Smooth muscle cell (in vitro differentiated cells): Measurements from ENCODE around the gene EXD3. TPM values are rescaled to one million over a fixed set of nuclear protein-coding genes. Genes with fewer than 3 reads are reported as not detected.
"Not testable (repeated sequence)": the region's sequence is repeated elsewhere in the genome, so short reads cannot be mapped to it uniquely, and the experiment has no call there.

ENCODE experiments used
- DNase-seq: peaks from one replicate; lab custom pipeline; 2025; ENCODE audit not compliant: unreplicated experiment; lab: John Stamatoyannopoulos, UW
- H2AFZ ChIP-seq: fragments of 200-600 bp; sonication (generic); 2 replicates; pipeline ENCODE4 v1.6.0; 2016; ENCODE audit warnings: antibody characterized with exemption, low read depth, mild to moderate bottlenecking
- H3F3A ChIP-seq: fragments of 200-600 bp; sonication (generic); 2 replicates; pipeline ENCODE4 v1.6.0; 2017; ENCODE audit warnings: antibody characterized with exemption, low read depth
- H3K27ac ChIP-seq: fragments of 200-600 bp; sonication (generic); 2 replicates; pipeline ENCODE4 v1.5.1; 2016; ENCODE audit warnings: low read depth, mild to moderate bottlenecking
- H3K27me3 ChIP-seq: fragments of 200-600 bp; sonication (generic); 2 replicates; pipeline ENCODE4 v1.6.1; 2016; ENCODE audit warnings: low read depth, mild to moderate bottlenecking
- H3K36me3 ChIP-seq: fragments of 200-600 bp; sonication (generic); 2 replicates; pipeline ENCODE4 v1.5.1; 2016; ENCODE audit warnings: low read depth
- H3K4me1 ChIP-seq: fragments of 200-600 bp; sonication (generic); 2 replicates; pipeline ENCODE4 v1.5.1; 2016; ENCODE audit warnings: low read depth
- H3K4me2 ChIP-seq: fragments of 200-600 bp; sonication (generic); 2 replicates; pipeline ENCODE4 v1.6.0; 2016; ENCODE audit warnings: mild to moderate bottlenecking
- H3K4me3 ChIP-seq: fragments of 200-600 bp; sonication (generic); 2 replicates; pipeline ENCODE4 v1.5.1; 2016; ENCODE audit warnings: mild to moderate bottlenecking
- H3K79me2 ChIP-seq: fragments of 200-600 bp; sonication (generic); 2 replicates; pipeline ENCODE4 v1.6.0; 2016; ENCODE audit warnings: low read depth, mild to moderate bottlenecking
- H3K9ac ChIP-seq: fragments of 200-600 bp; sonication (generic); 2 replicates; pipeline ENCODE4 v1.6.0; 2016; ENCODE audit warnings: low read depth
- H3K9me3 ChIP-seq: fragments of 200-600 bp; sonication (generic); replicated peaks from 2 replicates; pipeline ENCODE4 v1.5.1; 2016; ENCODE audit warnings: low read depth
- H4K20me1 ChIP-seq: fragments of 200-600 bp; sonication (generic); 2 replicates; pipeline ENCODE4 v1.6.0; 2016; ENCODE audit warnings: low read depth
- CTCF ChIP-seq: fragments of 200-600 bp; sonication (generic); IDR thresholded peaks from 2 replicates; pipeline ENCODE4 v1.5.1; 2017; ENCODE audit warnings: borderline replicate concordance, mild to moderate bottlenecking, antibody characterized with exemption; ENCODE audit not compliant: insufficient read depth, poor library complexity, severe bottlenecking
- WGBS: methylation state at CpG from one replicate; pipeline ENCODE4 v1.1.7; 2016; ENCODE audit warnings: low lambda C conversion rate; 5-methylcytosine and 5-hydroxymethylcytosine counted together
- microRNA-seq: library from miRNA; unstranded; fragments of <30 nt; microRNA quantifications from one replicate; pipeline ENCODE4, GENCODE V29; 2016; ENCODE audit warnings: borderline number of aligned reads
- polyA plus RNA-seq: library from polyadenylated mRNA; unstranded; fragments of >200 nt; fragmentation: Nextera tagmentation; extraction: Ambion mirVana; gene quantifications from 2 replicates; pipeline ENCODE4 v1.2.1, GENCODE V29; 2016
- total RNA-seq: library from RNA; depleted of rRNA; stranded (reverse); fragments of >200 nt; gene quantifications from 2 replicates; pipeline ENCODE4 v1.2.3, GENCODE V29; 2014

Gene EXD3
- total and polyA plus RNA-seq, 2 experiments from 2014 or later, result 3.1 to 15.7 TPM

DNA sequence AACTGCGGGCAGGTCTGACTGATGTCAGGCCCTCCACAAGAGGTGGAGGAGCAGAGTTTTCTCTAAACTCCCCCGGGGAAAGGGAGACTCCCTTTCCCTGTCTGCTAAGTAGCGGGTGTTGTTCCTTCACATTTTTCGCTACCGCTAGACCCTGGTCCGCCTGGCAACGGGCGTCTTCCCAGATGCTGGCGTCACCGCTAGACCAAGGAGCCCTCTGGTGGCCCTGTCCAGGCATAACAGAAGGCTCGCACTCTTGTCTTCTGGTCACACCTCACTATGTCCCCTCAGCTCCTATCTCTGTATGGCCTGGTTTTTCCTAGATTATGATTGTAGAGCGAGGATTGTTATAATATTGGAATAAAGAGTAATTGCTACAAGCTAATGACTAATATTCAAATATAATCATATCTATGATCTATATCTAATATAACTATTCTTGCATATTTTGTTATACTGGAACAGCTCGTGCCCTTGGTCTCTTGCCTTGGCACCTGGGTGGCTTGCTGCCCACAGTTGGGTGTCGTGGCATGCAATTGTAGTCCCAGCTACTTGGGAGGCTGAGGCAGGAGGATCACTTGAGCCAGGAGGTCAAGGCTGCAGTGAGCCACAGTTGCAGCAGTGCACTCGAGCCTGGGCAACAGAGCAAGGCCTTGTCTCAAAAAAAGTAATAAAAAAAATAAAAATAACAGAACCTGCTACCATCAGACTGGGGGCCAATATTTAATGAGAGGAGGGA, 160.6 kb downstream of the EXD3 start:
- H3K27ac ChIP-seq, H3K27me3 ChIP-seq, H3K36me3 ChIP-seq, H4K20me1 ChIP-seq, H3K4me3 ChIP-seq, H2AFZ ChIP-seq, H3K4me2 ChIP-seq, H3K4me1 ChIP-seq, H3K9me3 ChIP-seq, H3K9ac ChIP-seq, H3K79me2 ChIP-seq, DNase-seq, H3F3A ChIP-seq: not testable (repeated sequence)
- WGBS, result 41% methylated on average over 15 of the region's 15 CpGs
- peak; percentile 34 for TF ChIP-seq CTCF

Small RNA genes lying within 50 kb of the gene (microRNA-seq; reads per million reads assigned to microRNA genes)
- 7.0 reads per million, percentile 5 among the genes with 10 or more reads in this experiment for gene MIR7114

Other genes starting within 250 kb of the EXD3 start
- gene ANAPC2, start 234.6 kb downstream of the EXD3 start, total RNA-seq, result 12.6 and 16.3 TPM in 2 replicates
- gene ANAPC2, start 234.6 kb downstream of the EXD3 start, polyA plus RNA-seq, result 6.6 and 17.6 TPM in 2 replicates
- gene SSNA1, start 234.5 kb downstream of the EXD3 start, total RNA-seq, result 32.7 and 69.5 TPM in 2 replicates
- gene SSNA1, start 234.5 kb downstream of the EXD3 start, polyA plus RNA-seq, result 84.9 and 94.1 TPM in 2 replicates
- 4.0 and 6.9 TPM in 2 replicates for gene TPRN, start 222.4 kb downstream of the EXD3 start, total RNA-seq
- 15.0 and 19.0 TPM in 2 replicates for gene TPRN, start 222.4 kb downstream of the EXD3 start, polyA plus RNA-seq
- gene TMEM203, start 217.5 kb downstream of the EXD3 start, total RNA-seq, result 30.2 and 31.0 TPM in 2 replicates
- gene TMEM203, start 217.5 kb downstream of the EXD3 start, polyA plus RNA-seq, result 53.0 and 55.1 TPM in 2 replicates
- gene NDOR1, start 217.5 kb downstream of the EXD3 start, total RNA-seq, result 3.2 and 6.5 TPM in 2 replicates
- gene NDOR1, start 217.5 kb downstream of the EXD3 start, polyA plus RNA-seq, result 7.7 and 12.5 TPM in 2 replicates
- gene RNF208, start 200.9 kb downstream of the EXD3 start, total RNA-seq, result 0.36 and 0.49 TPM in 2 replicates
- gene RNF208, start 200.9 kb downstream of the EXD3 start, polyA plus RNA-seq, result 1.4 and 1.9 TPM in 2 replicates
- 2.2 and 2.3 TPM in 2 replicates for gene CYSRT1, start 198.0 kb downstream of the EXD3 start, total RNA-seq
- gene CYSRT1, start 198.0 kb downstream of the EXD3 start, polyA plus RNA-seq, result 1.3 and 2.4 TPM in 2 replicates
- not detected in 2 replicates for gene RNF224, start 195.7 kb downstream of the EXD3 start, total RNA-seq
- not detected in 2 replicates for gene RNF224, start 195.7 kb downstream of the EXD3 start, polyA plus RNA-seq
- gene SLC34A3, start 192.3 kb downstream of the EXD3 start, total RNA-seq, result not detected in 2 replicates
- gene SLC34A3, start 192.3 kb downstream of the EXD3 start, polyA plus RNA-seq, result not detected in 2 replicates
- 154 and 164 TPM in 2 replicates for gene TUBB4B, start 181.9 kb downstream of the EXD3 start, total RNA-seq
- gene TUBB4B, start 181.9 kb downstream of the EXD3 start, polyA plus RNA-seq, result 317 and 331 TPM in 2 replicates
- gene STPG3, start 171.9 kb downstream of the EXD3 start, total RNA-seq, result not detected in 2 replicates
- not detected in 2 replicates for gene STPG3, start 171.9 kb downstream of the EXD3 start, polyA plus RNA-seq
- 23.3 and 31.8 TPM in 2 replicates for gene NELFB, start 167.8 kb downstream of the EXD3 start, total RNA-seq
- 60.9 and 66.6 TPM in 2 replicates for gene NELFB, start 167.8 kb downstream of the EXD3 start, polyA plus RNA-seq
- gene TOR4A, start 145.4 kb downstream of the EXD3 start, total RNA-seq, result 4.6 and 6.3 TPM in 2 replicates
- 5.5 and 10.7 TPM in 2 replicates for gene TOR4A, start 145.4 kb downstream of the EXD3 start, polyA plus RNA-seq
- 2.0 and 3.7 TPM in 2 replicates for gene NRARP, start 120.9 kb downstream of the EXD3 start, total RNA-seq
- 1.7 and 3.0 TPM in 2 replicates for gene NRARP, start 120.9 kb downstream of the EXD3 start, polyA plus RNA-seq
- 0.09 and 0.90 TPM in 2 replicates for gene NOXA1, start 231 bp upstream of the EXD3 start, total RNA-seq
- gene NOXA1, start 231 bp upstream of the EXD3 start, polyA plus RNA-seq, result 0.81 and 3.8 TPM in 2 replicates
- gene ENTPD8, start 18.2 kb upstream of the EXD3 start, total RNA-seq, result not detected in 2 replicates
- not detected in 2 replicates for gene ENTPD8, start 18.2 kb upstream of the EXD3 start, polyA plus RNA-seq
- 25.2 and 30.9 TPM in 2 replicates for gene NSMF, start 36.2 kb upstream of the EXD3 start, total RNA-seq
- gene NSMF, start 36.2 kb upstream of the EXD3 start, polyA plus RNA-seq, result 48.5 and 55.9 TPM in 2 replicates
- 0.67 TPM in 1 of 2 replicates, not detected in the other for gene PNPLA7, start 127.2 kb upstream of the EXD3 start, total RNA-seq
- 0.46 and 1.1 TPM in 2 replicates for gene PNPLA7, start 127.2 kb upstream of the EXD3 start, polyA plus RNA-seq
- gene MRPL41, start 128.7 kb upstream of the EXD3 start, total RNA-seq, result 33.5 and 42.9 TPM in 2 replicates
- 83.2 and 85.7 TPM in 2 replicates for gene MRPL41, start 128.7 kb upstream of the EXD3 start, polyA plus RNA-seq
- gene DPH7, start 155.8 kb upstream of the EXD3 start, total RNA-seq, result 14.1 and 18.2 TPM in 2 replicates
- gene DPH7, start 155.8 kb upstream of the EXD3 start, polyA plus RNA-seq, result 21.8 and 29.0 TPM in 2 replicates
- gene ZMYND19, start 167.3 kb upstream of the EXD3 start, total RNA-seq, result 13.5 and 16.6 TPM in 2 replicates
- 37.8 and 41.8 TPM in 2 replicates for gene ZMYND19, start 167.3 kb upstream of the EXD3 start, polyA plus RNA-seq
- 10.0 and 18.7 TPM in 2 replicates for gene ARRDC1, start 182.5 kb upstream of the EXD3 start, total RNA-seq
- gene ARRDC1, start 182.5 kb upstream of the EXD3 start, polyA plus RNA-seq, result 16.7 and 36.3 TPM in 2 replicates
- gene EHMT1, start 195.8 kb upstream of the EXD3 start, total RNA-seq, result 23.1 and 25.6 TPM in 2 replicates
- 34.1 and 56.6 TPM in 2 replicates for gene EHMT1, start 195.8 kb upstream of the EXD3 start, polyA plus RNA-seq